HepG2 (cell line): ENCODE data around the gene HELZ. TPM values are rescaled to one million over a fixed set of nuclear protein-coding genes. Genes with fewer than 3 reads are reported as not detected.

Experiments
- FOSL2 ChIP-seq: sonication (generic); formaldehyde crosslinking; IDR thresholded peaks from 2 replicates; pipeline ENCODE4 v1.4.0; 2020; ENCODE audit warnings: missing genetic modification reagents
- GPN1 ChIP-seq: sonication (generic); formaldehyde crosslinking; IDR thresholded peaks from 2 replicates; pipeline ENCODE4 v1.5.1; 2020; ENCODE audit warnings: missing genetic modification reagents, borderline replicate concordance
- NCOA5 ChIP-seq: sonication (generic); formaldehyde crosslinking; IDR thresholded peaks from 2 replicates; pipeline ENCODE4 v1.4.0; 2020; ENCODE audit warnings: missing genetic modification reagents
- REST ChIP-seq, 2 experiments: IDR thresholded peaks; 2 replicates each; pipeline ENCODE4 v1.6.1; 2011 to 2012; ENCODE audit warnings: low read length in 2 of 2, borderline replicate concordance in 1 of 2, low read depth in 1 of 2, mild to moderate bottlenecking in 1 of 2, moderate library complexity in 1 of 2
- THRA ChIP-seq: sonication (generic); formaldehyde crosslinking; IDR thresholded peaks from 2 replicates; pipeline ENCODE4 v1.4.0; 2020; ENCODE audit warnings: missing genetic modification reagents, borderline replicate concordance
- ZBTB44 ChIP-seq: sonication (generic); formaldehyde crosslinking; IDR thresholded peaks from 2 replicates; pipeline ENCODE4 v1.4.0; 2020; ENCODE audit warnings: missing genetic modification reagents
- ZNF101 ChIP-seq: sonication (generic); formaldehyde crosslinking; IDR thresholded peaks from 2 replicates; pipeline ENCODE4 v1.4.0; 2020; ENCODE audit warnings: mild to moderate bottlenecking, low read depth, missing genetic modification reagents, borderline replicate concordance
- ZNF225 ChIP-seq: sonication (generic); formaldehyde crosslinking; IDR thresholded peaks from 2 replicates; pipeline ENCODE4 v1.4.0; 2020; ENCODE audit warnings: mild to moderate bottlenecking, missing genetic modification reagents
- ZNF44 ChIP-seq: sonication (generic); formaldehyde crosslinking; IDR thresholded peaks from 2 replicates; pipeline ENCODE4 v1.5.1; 2020; ENCODE audit warnings: mild to moderate bottlenecking, missing genetic modification reagents
- ZNF615 ChIP-seq: sonication (generic); formaldehyde crosslinking; IDR thresholded peaks from 2 replicates; pipeline ENCODE4 v1.5.0; 2020; ENCODE audit warnings: mild to moderate bottlenecking, missing genetic modification reagents, borderline replicate concordance
- polyA plus RNA-seq, 8 experiments: library from polyadenylated mRNA; depleted of rRNA in 3 of 8; stranded (reverse) in 7 of 8; unstranded in 1 of 8; fragments of >200 nt; fragmentation: Illumina TruSeq in 4 of 8; extraction: Trizol in 4 of 8; gene quantifications; 2 replicates each; pipeline versions ENCODE4 v1.2.1 to v1.2.3, GENCODE V29; 2011 to 2016; ENCODE audit warnings: low read depth in 4 of 8, missing spikeins in 1 of 8, mixed read lengths in 1 of 8; ENCODE audit not compliant: insufficient read depth in 1 of 8
- total RNA-seq, 5 experiments: library from RNA; depleted of rRNA; stranded (reverse); fragments of >200 nt; fragmentation: Illumina TruSeq; extraction: Trizol; gene quantifications; 2 replicates each; pipeline ENCODE4 v1.2.3, GENCODE V29; 2016; ENCODE audit warnings: low read depth in 1 of 5
- TF ChIP-seq, protein P1 (sequence below): sonication (generic); formaldehyde crosslinking; IDR thresholded peaks from 2 replicates; pipeline ENCODE4 v1.5.0; 2020; ENCODE audit warnings: mild to moderate bottlenecking, missing genetic modification reagents
- TF ChIP-seq, protein P2 (sequence below): sonication (generic); formaldehyde crosslinking; IDR thresholded peaks from 2 replicates; pipeline ENCODE4 v1.4.0; 2020; ENCODE audit warnings: missing genetic modification reagents

The HELZ gene
- total and polyA plus RNA-seq, 2 of the 13 experiments (the other 11 are each of a cell fraction or from before 2014, with no cell fraction given): 35.3 to 52.4 TPM

GRCh38 chr17:67067571-67068482, 177.2 kb downstream of the HELZ start (continued):
- TF ChIP-seq, protein P1, sequence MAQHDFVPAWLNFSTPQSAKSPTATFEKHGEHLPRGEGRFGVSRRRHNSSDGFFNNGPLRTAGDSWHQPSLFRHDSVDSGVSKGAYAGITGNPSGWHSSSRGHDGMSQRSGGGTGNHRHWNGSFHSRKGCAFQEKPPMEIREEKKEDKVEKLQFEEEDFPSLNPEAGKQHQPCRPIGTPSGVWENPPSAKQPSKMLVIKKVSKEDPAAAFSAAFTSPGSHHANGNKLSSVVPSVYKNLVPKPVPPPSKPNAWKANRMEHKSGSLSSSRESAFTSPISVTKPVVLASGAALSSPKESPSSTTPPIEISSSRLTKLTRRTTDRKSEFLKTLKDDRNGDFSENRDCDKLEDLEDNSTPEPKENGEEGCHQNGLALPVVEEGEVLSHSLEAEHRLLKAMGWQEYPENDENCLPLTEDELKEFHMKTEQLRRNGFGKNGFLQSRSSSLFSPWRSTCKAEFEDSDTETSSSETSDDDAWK: no peak
- TF ChIP-seq, protein P2, sequence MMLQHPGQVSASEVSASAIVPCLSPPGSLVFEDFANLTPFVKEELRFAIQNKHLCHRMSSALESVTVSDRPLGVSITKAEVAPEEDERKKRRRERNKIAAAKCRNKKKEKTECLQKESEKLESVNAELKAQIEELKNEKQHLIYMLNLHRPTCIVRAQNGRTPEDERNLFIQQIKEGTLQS (CRISPR knock-in tag): no peak
- TF ChIP-seq ZNF44 (no peak), THRA (CRISPR knock-in tag) (no peak), ZBTB44 (CRISPR knock-in tag) (no peak), ZNF101 (no peak), ZNF225 (no peak), ZNF615 (no peak), GPN1 (CRISPR knock-in tag) (no peak), REST (IDR thresholded peaks at IDR 0.05; ENCODE audit: borderline replicate concordance in 1 of 2, low read depth in 1 of 2, low read length in 2 of 2) (no peak), FOSL2 (no peak), NCOA5 (CRISPR knock-in tag) (no peak)
